ENCODE measurements around the gene ADAP1.
"Not testable (repeated sequence)": the region's sequence is repeated elsewhere in the genome, so short reads cannot be mapped to it uniquely, and the experiment has no call there.

Gene ADAP1

GRCh38 chr7:937856-938484, 16.5 kb downstream of the ADAP1 start:
- DNase-seq = no peak

GRCh38 chr7:936386-937054, 18.0 kb downstream of the ADAP1 start:
- no peak for DNase-seq

- no peak for DNase-seq
Observed at GRCh38 chr7:935874-936385, 18.6 kb downstream of the ADAP1 start.

- no peak for DNase-seq
Observed at GRCh38 chr7:935164-935873, 19.2 kb downstream of the ADAP1 start.

- no peak for DNase-seq
Observed at GRCh38 chr7:934469-935163, 19.9 kb downstream of the ADAP1 start.

- no peak for DNase-seq
Observed at GRCh38 chr7:932651-932975, 21.9 kb downstream of the ADAP1 start.

- DNase-seq = no peak
Observed at GRCh38 chr7:931871-932650, 22.4 kb downstream of the ADAP1 start.

- peak; percentile 62 to 64 for DNase-seq
Observed at GRCh38 chr7:930975-931758, 23.3 kb downstream of the ADAP1 start.

GRCh38 chr7:929311-929711, 25.2 kb downstream of the ADAP1 start:
- DNase-seq = no peak

- no peak for DNase-seq
Observed at GRCh38 chr7:927031-927671, 27.3 kb downstream of the ADAP1 start.

GRCh38 chr7:926061-927030, 28.1 kb downstream of the ADAP1 start:
- no peak for DNase-seq

- peak in 1 of 2 donors; percentile 31 for DNase-seq
Observed at GRCh38 chr7:925601-926000, 28.9 kb downstream of the ADAP1 start.

GRCh38 chr7:924541-925231, 29.8 kb downstream of the ADAP1 start:
- peak; percentile 48 to 74 for DNase-seq

- DNase-seq = not testable (repeated sequence)
Observed at GRCh38 chr7:924042-924441, 30.4 kb downstream of the ADAP1 start.

- DNase-seq = peak; percentile 74 to 79
Observed at GRCh38 chr7:923108-924041, 31.1 kb downstream of the ADAP1 start.

- DNase-seq = peak in 1 of 2 donors; percentile 20
Observed at GRCh38 chr7:922334-923107, 32.0 kb downstream of the ADAP1 start.

All from inflammatory macrophage (primary cell).